H9 (cell line): ENCODE measurements around the gene KMT2C. TPM values are rescaled to one million over a fixed set of nuclear protein-coding genes. Genes with fewer than 3 reads are reported as not detected.

Source experiments
- DNase-seq: peaks from one replicate; pipeline ENCODE4 v3.0.0-alpha.2; 2017
- H2AFZ ChIP-seq: one replicate; pipeline ENCODE4 v1.6.1; 2013; ENCODE audit warnings: mild to moderate bottlenecking, low read length, control low read depth, moderate library complexity
- H2AK5ac ChIP-seq: 2 replicates; pipeline ENCODE4 v1.6.1; 2013; ENCODE audit warnings: low read length, control low read depth, mixed read lengths; ENCODE audit not compliant: insufficient read length
- H2BK120ac ChIP-seq: one replicate; pipeline ENCODE4 v1.6.1; 2013; ENCODE audit warnings: low read depth, mild to moderate bottlenecking, low read length, control low read depth, inconsistent platforms; ENCODE audit not compliant: poor library complexity, severe bottlenecking
- H2BK12ac ChIP-seq: 2 replicates; pipeline ENCODE4 v1.6.1; 2013; ENCODE audit warnings: low read length, control low read depth, mixed read lengths, low read depth; ENCODE audit not compliant: insufficient read length
- H2BK15ac ChIP-seq: 2 replicates; pipeline ENCODE4 v1.6.1; 2013; ENCODE audit warnings: low read depth, low read length, control low read depth
- H2BK20ac ChIP-seq: one replicate; pipeline ENCODE4 v1.6.1; 2013; ENCODE audit warnings: low read depth, mild to moderate bottlenecking, low read length, control low read depth, inconsistent platforms; ENCODE audit not compliant: poor library complexity, severe bottlenecking
- H2BK5ac ChIP-seq: 2 replicates; pipeline ENCODE4 v1.6.1; 2013; ENCODE audit warnings: low read length, control low read depth, mixed read lengths; ENCODE audit not compliant: insufficient read length
- H3K14ac ChIP-seq: 2 replicates; pipeline ENCODE4 v1.6.1; 2013; ENCODE audit warnings: low read length, control low read depth; ENCODE audit not compliant: insufficient read depth
- H3K18ac ChIP-seq: 2 replicates; pipeline ENCODE4 v1.6.1; 2013; ENCODE audit warnings: low read depth, mild to moderate bottlenecking, mixed read lengths, low read length, control low read depth; ENCODE audit not compliant: insufficient read length
- H3K23ac ChIP-seq: 2 replicates; pipeline ENCODE4 v1.6.1; 2013; ENCODE audit warnings: low read length, control low read depth, mixed read lengths, low read depth; ENCODE audit not compliant: insufficient read length
- H3K23me2 ChIP-seq: 2 replicates; pipeline ENCODE4 v1.6.1; 2013; ENCODE audit warnings: low read depth, mild to moderate bottlenecking, mixed read lengths, low read length, control low read depth; ENCODE audit not compliant: insufficient read length, poor library complexity, severe bottlenecking
- H3K27ac ChIP-seq: 2 replicates; pipeline ENCODE4 v1.5.1; 2013; ENCODE audit warnings: low read length, control low read depth, mixed read lengths, low read depth; ENCODE audit not compliant: insufficient read length
- H3K27me3 ChIP-seq: 2 replicates; pipeline ENCODE4 v1.6.1; 2013; ENCODE audit warnings: low read length, control low read depth, inconsistent platforms; ENCODE audit not compliant: insufficient read depth
- H3K4ac ChIP-seq: 2 replicates; pipeline ENCODE4 v1.6.1; 2013; ENCODE audit warnings: low read depth, mild to moderate bottlenecking, control low read depth, inconsistent platforms, low read length, moderate library complexity
- H3K4me1 ChIP-seq: 2 replicates; pipeline ENCODE4 v1.6.1; 2013; ENCODE audit warnings: low read length, control low read depth, inconsistent platforms; ENCODE audit not compliant: insufficient read depth
- H3K4me2 ChIP-seq: 2 replicates; pipeline ENCODE4 v1.6.1; 2013; ENCODE audit warnings: low read length, control low read depth, mixed read lengths; ENCODE audit not compliant: insufficient read length, insufficient read depth
- H3K56ac ChIP-seq: 2 replicates; pipeline ENCODE4 v1.6.1; 2013; ENCODE audit warnings: low read depth, mild to moderate bottlenecking, mixed read lengths, low read length, control low read depth; ENCODE audit not compliant: insufficient read length
- H3K79me1 ChIP-seq: 2 replicates; pipeline ENCODE4 v1.6.1; 2013; ENCODE audit warnings: low read depth, mild to moderate bottlenecking, moderate library complexity, low read length, control low read depth, inconsistent platforms; ENCODE audit not compliant: insufficient read depth, poor library complexity, severe bottlenecking
- H3K79me2 ChIP-seq: 2 replicates; pipeline ENCODE4 v1.6.1; 2013; ENCODE audit warnings: low read length, control low read depth, inconsistent platforms; ENCODE audit not compliant: insufficient read depth
- H3K9ac ChIP-seq: 2 replicates; pipeline ENCODE4 v1.6.1; 2013; ENCODE audit warnings: low read length, control low read depth, mixed read lengths; ENCODE audit not compliant: insufficient read length; ENCODE audit errors: extremely low read depth
- H3K9me3 ChIP-seq: one replicate; pipeline ENCODE4 v1.6.1; 2013; ENCODE audit warnings: low read depth, low read length, inconsistent platforms; ENCODE audit not compliant: control insufficient read depth
- H3T11ph ChIP-seq: one replicate; pipeline ENCODE4 v1.6.1; 2013; ENCODE audit warnings: mild to moderate bottlenecking, low read length, control low read depth, inconsistent platforms
- H4K20me1 ChIP-seq: one replicate; pipeline ENCODE4 v1.6.1; 2013; ENCODE audit not compliant: control insufficient read depth, insufficient read length, insufficient read depth
- H4K5ac ChIP-seq: 2 replicates; pipeline ENCODE4 v1.6.1; 2013; ENCODE audit warnings: low read depth, mild to moderate bottlenecking, mixed read lengths, low read length, control low read depth; ENCODE audit not compliant: insufficient read length
- H4K8ac ChIP-seq: replicated peaks from 2 replicates; pipeline ENCODE4 v1.6.1; 2013; ENCODE audit warnings: low read length, control low read depth, mixed read lengths, low read depth; ENCODE audit not compliant: insufficient read length
- H4K91ac ChIP-seq: 2 replicates; pipeline ENCODE4 v1.6.1; 2013; ENCODE audit warnings: low read depth, mild to moderate bottlenecking, moderate library complexity, mixed read lengths, low read length, control low read depth; ENCODE audit not compliant: insufficient read length
- H3K27ac Mint-ChIP-seq, 3 experiments: 2 replicates in 2 of 3; 3 replicates in 1 of 3; pipeline ENCODE4 v1.8.0; 2020 to 2021; ENCODE audit warnings: mixed read lengths in 3 of 3, mild to moderate bottlenecking in 1 of 3, moderate library complexity in 1 of 3
- H3K27me3 Mint-ChIP-seq: 2 replicates; pipeline ENCODE4 v1.8.0; 2021; ENCODE audit warnings: low read depth, mild to moderate bottlenecking, moderate library complexity, mixed read lengths
- H3K36me3 Mint-ChIP-seq, 3 experiments: 2 replicates in 2 of 3; 3 replicates in 1 of 3; pipeline ENCODE4 v1.8.0; 2020 to 2021; ENCODE audit warnings: low read depth in 3 of 3, mixed read lengths in 3 of 3; ENCODE audit not compliant: insufficient read depth in 1 of 3
- H3K4me1 Mint-ChIP-seq, 2 experiments: 2 replicates each; pipeline ENCODE4 v1.8.0; 2020; ENCODE audit warnings: mixed read lengths in 2 of 2
- H3K4me3 Mint-ChIP-seq, 2 experiments: 2 replicates in 1 of 2; 3 replicates in 1 of 2; pipeline ENCODE4 v1.8.0; 2020 to 2021; ENCODE audit warnings: mild to moderate bottlenecking in 2 of 2, mixed read lengths in 2 of 2, moderate library complexity in 1 of 2
- H3K9me3 Mint-ChIP-seq, 2 experiments: 2 replicates in 1 of 2; 3 replicates in 1 of 2; pipeline ENCODE4 v1.8.0; 2020; ENCODE audit warnings: mild to moderate bottlenecking in 2 of 2, mixed read lengths in 2 of 2, moderate library complexity in 1 of 2
- WGBS: extraction: QIAGEN DNeasy Blood & Tissue Kit; methylation state at CpG from one replicate; pipeline ENCODE4 v1.1.7; 2013; ENCODE audit warnings: missing lambda C conversion rate, low lambda C conversion rate, mixed read lengths; ENCODE audit not compliant: insufficient read length; ENCODE audit errors: extremely low coverage; 5-methylcytosine and 5-hydroxymethylcytosine counted together
- total RNA-seq: library from RNA; stranded (reverse); gene quantifications from 2 replicates; pipeline ENCODE4 v1.2.1, GENCODE V29; 2021
- TF ChIP-seq, protein P1 (sequence below): fragments of 200-600 bp; sonication (generic); conservative IDR thresholded peaks from 3 replicates; pipeline ENCODE4 v1.8.0; 2021; ENCODE audit warnings: antibody characterized with exemption, mild to moderate bottlenecking

The KMT2C gene
- total RNA-seq, 1 experiment from 2014 or later: 32.2 TPM

DNA sequence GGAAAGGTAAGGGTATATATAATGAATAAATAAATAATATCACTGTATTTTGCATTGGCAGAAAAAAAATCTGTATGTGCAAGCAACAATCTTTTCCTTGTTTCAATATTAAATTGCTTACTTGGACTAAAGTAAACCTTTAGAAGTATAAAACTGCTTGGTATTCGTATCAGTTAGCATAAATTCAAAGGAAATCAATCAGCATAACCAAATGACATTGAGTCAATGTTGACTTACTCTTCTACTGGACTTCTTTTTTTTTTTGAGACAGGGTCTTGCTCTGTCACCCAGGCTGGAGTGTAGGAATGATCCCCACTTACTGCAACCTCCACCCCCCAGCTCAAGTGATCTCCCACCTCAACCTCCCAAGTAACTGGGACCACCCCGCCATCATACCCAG is 42.3 kb upstream of the KMT2C start:
- Histone ChIP-seq H2BK120ac (no peak overlapping the region), H4K91ac (no peak overlapping the region), H3K27me3 (no peaks in the 10 kb centered on the region), H3K79me2 (no peaks in the 10 kb centered on the region), H2AK5ac (no peak overlapping the region), H3K4me1 (no peaks in the 10 kb centered on the region), H2BK5ac (no peak overlapping the region), H3K4ac (no peak overlapping the region), H3K79me1 (no peaks in the 10 kb centered on the region), H4K8ac (no peak overlapping the region), H3K4me2 (no peak overlapping the region), H3K23me2 (no peaks in the 10 kb centered on the region), H4K5ac (no peak overlapping the region), H4K20me1 (no peaks in the 10 kb centered on the region), H3K18ac (no peak overlapping the region), H2BK15ac (no peak overlapping the region), H2AFZ (no peak overlapping the region), H3K27ac (no peak overlapping the region), H2BK12ac (no peak overlapping the region), H3K9me3 (no peaks in the 10 kb centered on the region), H3K14ac (no peak overlapping the region), H2BK20ac (no peak overlapping the region), H3K9ac (no peak overlapping the region), H3T11ph (no peak overlapping the region), H3K23ac (no peak overlapping the region), H3K56ac (no peak overlapping the region)
- Mint-ChIP-seq H3K4me3 (no peak overlapping the region), H3K27ac (no peak overlapping the region), H3K4me1 (peaks cover 0 to 2% of the 10 kb centered on the region in 2 experiments; a peak in 1 of 4 replicates), H3K27me3 (no peaks in the 10 kb centered on the region), H3K9me3 (no peaks in the 10 kb centered on the region; a peak in 1 of 5 replicates), H3K36me3 (no peaks in the 10 kb centered on the region)
- WGBS: no CpG with 5 or more reads among the region's 2 CpGs
- TF ChIP-seq, protein P1, sequence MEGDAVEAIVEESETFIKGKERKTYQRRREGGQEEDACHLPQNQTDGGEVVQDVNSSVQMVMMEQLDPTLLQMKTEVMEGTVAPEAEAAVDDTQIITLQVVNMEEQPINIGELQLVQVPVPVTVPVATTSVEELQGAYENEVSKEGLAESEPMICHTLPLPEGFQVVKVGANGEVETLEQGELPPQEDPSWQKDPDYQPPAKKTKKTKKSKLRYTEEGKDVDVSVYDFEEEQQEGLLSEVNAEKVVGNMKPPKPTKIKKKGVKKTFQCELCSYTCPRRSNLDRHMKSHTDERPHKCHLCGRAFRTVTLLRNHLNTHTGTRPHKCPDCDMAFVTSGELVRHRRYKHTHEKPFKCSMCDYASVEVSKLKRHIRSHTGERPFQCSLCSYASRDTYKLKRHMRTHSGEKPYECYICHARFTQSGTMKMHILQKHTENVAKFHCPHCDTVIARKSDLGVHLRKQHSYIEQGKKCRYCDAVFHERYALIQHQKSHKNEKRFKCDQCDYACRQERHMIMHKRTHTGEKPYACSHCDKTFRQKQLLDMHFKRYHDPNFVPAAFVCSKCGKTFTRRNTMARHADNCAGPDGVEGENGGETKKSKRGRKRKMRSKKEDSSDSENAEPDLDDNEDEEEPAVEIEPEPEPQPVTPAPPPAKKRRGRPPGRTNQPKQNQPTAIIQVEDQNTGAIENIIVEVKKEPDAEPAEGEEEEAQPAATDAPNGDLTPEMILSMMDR: no peak
- no peak for DNase-seq
